Stimulated activated CD4-positive, alpha-beta T cell treated with anti-CD3 and anti-CD28 coated beads, Interleukin-2, amount 100 ng/mL, for 24 hours (primary cell): Measurements from ENCODE around the gene CHAF1B.
A peak's percentile ranks its signal among the peaks of the same experiment; 100 is the strongest.
"Not testable (repeated sequence)": the region's sequence is repeated elsewhere in the genome, so short reads cannot be mapped to it uniquely, and the experiment has no call there.

Source experiments
- DNase-seq, 2 donors: peaks; one replicate each; pipeline ENCODE4 v3.0.0-alpha.2; 2020

Gene CHAF1B

GRCh38 chr21:36385233-36386030 lies at the start of gene CHAF1B:
Gene CHAF1B (plus strand): TSS chr21:36385392. CDS start chr21:36386137, 745 bp downstream.
- DNase-seq, result peak; percentile 86 to 89

- no peak for DNase-seq
Observed at GRCh38 chr21:36337099-36337509, 48.1 kb upstream of the CHAF1B start.

- no peak for DNase-seq
Observed at GRCh38 chr21:36338975-36339374, 46.2 kb upstream of the CHAF1B start.

- DNase-seq, result not testable (repeated sequence)
Observed at GRCh38 chr21:36342581-36342980, 42.6 kb upstream of the CHAF1B start.

- no peak for DNase-seq
Observed at GRCh38 chr21:36344931-36345330, 40.3 kb upstream of the CHAF1B start.

- no peak for DNase-seq
Observed at GRCh38 chr21:36347278-36347961, 37.8 kb upstream of the CHAF1B start.

- DNase-seq, result no peak
Observed at GRCh38 chr21:36347962-36348328, 37.2 kb upstream of the CHAF1B start.

- DNase-seq, result no peak
Observed at GRCh38 chr21:36349315-36349714, 35.9 kb upstream of the CHAF1B start.

GRCh38 chr21:36350282-36350910 lies 34.8 kb upstream of the CHAF1B start:
- no peak for DNase-seq

- no peak for DNase-seq
Observed at GRCh38 chr21:36354918-36355680, 30.1 kb upstream of the CHAF1B start.

- DNase-seq, result no peak
Observed at GRCh38 chr21:36355868-36356267, 29.3 kb upstream of the CHAF1B start.

- DNase-seq, result no peak
Observed at GRCh38 chr21:36359185-36359584, 26.0 kb upstream of the CHAF1B start.

GRCh38 chr21:36369064-36369685 lies 16.0 kb upstream of the CHAF1B start:
- no peak for DNase-seq

GRCh38 chr21:36375994-36376393 lies 9.2 kb upstream of the CHAF1B start:
- no peak for DNase-seq

GRCh38 chr21:36377391-36377842 lies 7.8 kb upstream of the CHAF1B start:
- DNase-seq, result no peak

GRCh38 chr21:36379251-36379650 lies 5.9 kb upstream of the CHAF1B start:
- no peak for DNase-seq

- no peak for DNase-seq
Observed at GRCh38 chr21:36381841-36382589, 3.2 kb upstream of the CHAF1B start.

- DNase-seq, result not testable (repeated sequence)
Observed at GRCh38 chr21:36382722-36383121, 2.5 kb upstream of the CHAF1B start.

GRCh38 chr21:36384885-36385232 lies 333 bp upstream of the CHAF1B start:
- no peak for DNase-seq

GRCh38 chr21:36386031-36386642 lies 945 bp downstream of the CHAF1B start:
- DNase-seq, result no peak

GRCh38 chr21:36388096-36388495 lies 2.9 kb downstream of the CHAF1B start:
- no peak for DNase-seq
